ENCODE data around the gene AHSG.

The AHSG gene

GRCh38 chr3:186643493-186643892, 30.6 kb downstream of the AHSG start:
- no peak for DNase-seq

DNA sequence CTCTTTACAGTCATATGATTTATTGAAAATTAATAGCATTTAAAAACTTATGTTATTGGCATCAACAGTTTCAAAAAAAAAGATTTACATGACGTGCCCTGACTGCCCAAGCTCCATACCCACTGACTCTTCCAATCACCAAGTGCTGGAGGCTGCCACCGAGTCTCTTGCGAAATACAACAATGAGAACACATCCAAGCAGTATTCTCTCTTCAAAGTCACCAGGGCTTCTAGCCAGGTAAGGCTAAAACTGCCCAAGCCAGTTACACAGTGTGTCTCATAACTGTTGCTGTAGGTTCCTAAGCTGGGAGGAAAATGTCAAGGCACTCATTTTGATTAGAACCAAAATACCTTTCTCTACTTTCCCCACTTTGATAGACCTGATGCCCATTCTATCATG, 31.8 kb downstream of the AHSG start:
- DNase-seq = no peak

DNA sequence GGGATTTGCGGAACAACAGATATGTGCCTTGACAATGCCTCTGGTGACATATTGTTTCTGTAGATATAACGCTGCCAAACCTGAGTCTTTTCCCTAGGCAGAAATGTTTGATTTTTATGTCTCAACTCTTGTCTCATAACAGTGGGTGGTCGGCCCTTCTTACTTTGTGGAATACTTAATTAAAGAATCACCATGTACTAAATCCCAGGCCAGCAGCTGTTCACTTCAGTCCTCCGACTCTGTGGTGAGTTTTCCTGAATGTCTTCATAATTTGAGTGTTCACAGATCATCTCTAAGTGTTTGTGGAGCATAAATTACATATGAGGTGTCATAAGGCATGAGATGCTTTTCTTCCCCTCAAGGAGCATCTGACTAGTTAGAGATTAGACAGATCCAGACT, 33.2 kb downstream of the AHSG start:
- no peak for DNase-seq

GRCh38 chr3:186646841-186647240, 34.0 kb downstream of the AHSG start:
- DNase-seq = no peak

DNA sequence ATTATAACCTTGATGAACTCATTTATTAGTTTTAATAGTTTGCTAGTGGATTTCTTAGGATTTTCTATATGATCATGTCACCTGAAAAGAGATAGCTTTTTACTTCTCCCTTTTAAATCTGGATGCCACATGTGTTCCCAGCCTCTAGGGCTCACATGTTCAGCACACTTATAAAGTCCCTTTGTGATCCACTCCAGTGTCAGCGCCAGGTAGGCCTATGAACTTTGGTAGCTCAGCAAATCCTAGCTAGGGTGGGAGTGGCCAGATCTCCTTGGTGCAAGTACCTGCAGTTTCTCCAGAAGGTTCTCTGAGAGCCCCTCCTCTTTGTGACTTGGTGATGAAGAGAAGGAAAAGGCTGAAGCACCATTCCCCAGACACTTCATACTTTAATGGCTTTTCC, 36.0 kb downstream of the AHSG start:
- no peak for DNase-seq

GRCh38 chr3:186651678-186652215, 38.9 kb downstream of the AHSG start:
- DNase-seq = no peak

- DNase-seq = peak; percentile 26 to 40
These were observed 40.3 kb downstream of the AHSG start for GRCh38 chr3:186653080-186653707.

- no peak for DNase-seq
These were observed 41.1 kb downstream of the AHSG start for GRCh38 chr3:186653984-186654383.

GRCh38 chr3:186663361-186664118, 50.7 kb downstream of the AHSG start:
- DNase-seq = no peak

DNA sequence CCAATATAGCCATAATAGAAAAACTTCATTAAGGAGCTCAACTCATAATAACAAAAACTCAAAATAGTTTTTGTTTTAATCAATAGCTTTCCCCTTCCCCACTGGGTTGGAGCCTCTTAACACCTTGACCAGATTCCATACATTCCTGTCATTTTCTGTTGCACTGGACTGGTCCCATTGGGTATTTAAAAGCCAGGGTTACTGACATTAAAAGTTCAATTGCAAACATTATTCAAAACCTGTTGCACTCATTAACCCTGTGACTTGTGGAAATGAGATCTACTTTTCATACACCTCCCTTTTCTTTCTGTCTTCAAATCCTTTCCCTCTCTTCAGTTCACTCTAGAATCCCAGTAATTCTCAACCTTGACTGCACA, 51.2 kb downstream of the AHSG start:
- no peak for DNase-seq

GRCh38 chr3:186664506-186664905, 51.6 kb downstream of the AHSG start:
- DNase-seq = no peak

DNA sequence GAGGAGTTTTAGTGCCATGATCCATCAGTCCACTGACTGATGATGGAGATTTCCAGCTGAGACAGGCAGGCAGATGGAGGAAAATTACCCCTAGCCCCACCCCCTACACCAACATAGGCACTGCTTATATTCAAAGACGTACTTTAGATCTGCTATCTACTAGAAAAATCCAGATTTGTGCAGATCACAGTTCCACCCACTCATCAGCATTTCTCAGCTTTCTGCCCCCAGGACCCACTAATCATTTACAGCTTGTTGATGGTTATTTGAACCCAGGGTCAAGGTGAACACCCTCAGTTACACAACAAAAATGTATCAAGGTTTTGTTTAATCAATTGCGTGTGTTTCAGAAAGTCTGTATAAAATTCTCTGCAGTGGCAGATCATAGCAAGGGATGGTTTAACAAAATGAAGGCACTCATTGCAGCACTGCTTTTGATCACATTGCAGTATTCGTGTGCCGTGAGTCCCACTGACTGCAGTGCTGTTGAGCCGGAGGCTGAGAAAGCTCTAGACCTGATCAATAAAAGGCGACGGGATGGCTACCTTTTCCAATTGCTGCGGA, 52.8 kb downstream of the AHSG start, which contains the start of gene HRG:
Gene HRG (plus strand): TSS at position 390 of the 564 bp plus-strand sequence. CDS start 18 bp downstream, at position 408.
- no peak for DNase-seq

DNA sequence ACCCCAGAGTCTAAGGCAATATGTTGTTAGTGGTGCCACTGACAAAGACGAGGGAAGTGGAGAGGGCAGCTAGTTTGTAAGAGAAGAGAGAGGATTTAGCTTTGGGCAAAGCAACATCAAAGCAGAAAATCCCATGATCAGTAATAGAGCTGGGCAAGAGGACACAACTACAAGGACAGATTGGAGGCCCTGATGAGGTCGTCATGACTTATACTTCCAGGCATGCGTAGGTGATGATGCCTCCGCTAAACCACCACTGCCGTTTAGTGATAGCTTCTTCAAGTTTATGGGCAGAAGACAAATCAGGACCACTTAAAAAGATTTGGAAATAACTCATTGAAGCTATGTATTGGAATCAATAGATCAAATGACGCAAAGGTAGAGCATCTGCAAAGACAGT, 55.6 kb downstream of the AHSG start:
- no peak for DNase-seq

- DNase-seq = no peak
These were observed 56.7 kb downstream of the AHSG start for GRCh38 chr3:186669378-186670084.

DNA sequence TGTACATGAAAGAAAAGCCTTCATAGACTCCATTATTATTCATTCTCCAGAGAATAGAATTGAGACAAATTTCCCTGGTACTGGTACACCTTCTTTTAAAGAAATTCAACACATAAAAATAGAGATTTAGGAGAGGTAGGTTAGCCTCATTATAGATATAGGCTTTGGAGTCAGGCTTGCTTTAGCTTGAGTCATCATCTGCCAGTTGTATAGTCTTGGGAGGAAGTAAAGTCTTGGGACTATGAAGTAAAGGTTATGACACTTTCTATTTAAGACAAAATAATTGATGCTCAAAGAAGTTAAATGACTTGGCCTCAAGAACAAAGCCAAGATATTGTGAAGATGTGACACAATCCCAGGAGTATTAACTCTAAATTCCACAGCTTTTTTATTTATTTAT, 57.3 kb downstream of the AHSG start:
- no peak for DNase-seq

All from NCI-H187 (cell line).